Sciatic nerve (tissue), 2 donors: Measurements from ENCODE around the gene MGAT5. TPM values are rescaled to one million over a fixed set of nuclear protein-coding genes. Genes with fewer than 3 reads are reported as not detected.

Experiments
- ATAC-seq: fragments of 200-7000 bp; cut with Tn5 transposase; one replicate; pipeline ENCODE4 v1.9.1; 2020; ENCODE audit warnings: mild to moderate bottlenecking, moderate library complexity
- DNase-seq: peaks from one replicate; pipeline ENCODE4 v3.0.0-alpha.2; 2020; ENCODE audit warnings: low spot score
- intact Hi-C: fragments of 100-400 bp; cut with DNase I; formaldehyde crosslinking; loops from one replicate; pipeline ENCODE4 v1.14.2; 2022
- total RNA-seq: library from RNA; stranded (reverse); fragmentation: NEBNext Ultra II Directional; extraction: Animal tissue kit (Norgen Biotek cat#: 25700); gene quantifications from one replicate; pipeline ENCODE4 v1.2.1, GENCODE V29; 2021
- donor health status: DM: no; HTN: no; CAD: no.
- donor health status: DM: no; HTN: no; CAD: no.

Gene MGAT5
- total RNA-seq, 1 donor from 2014 or later = 49.6 TPM

GRCh38 chr2:134401081-134401497, 147.2 kb downstream of the MGAT5 start:
- ATAC-seq (peak; percentile 51), DNase-seq (peak; percentile 69)
- intact Hi-C loops = loop anchor here (10.0 kb wide), 1 partner anchor 146 kb away; the partner anchor contains the start of gene MGAT5

DNA sequence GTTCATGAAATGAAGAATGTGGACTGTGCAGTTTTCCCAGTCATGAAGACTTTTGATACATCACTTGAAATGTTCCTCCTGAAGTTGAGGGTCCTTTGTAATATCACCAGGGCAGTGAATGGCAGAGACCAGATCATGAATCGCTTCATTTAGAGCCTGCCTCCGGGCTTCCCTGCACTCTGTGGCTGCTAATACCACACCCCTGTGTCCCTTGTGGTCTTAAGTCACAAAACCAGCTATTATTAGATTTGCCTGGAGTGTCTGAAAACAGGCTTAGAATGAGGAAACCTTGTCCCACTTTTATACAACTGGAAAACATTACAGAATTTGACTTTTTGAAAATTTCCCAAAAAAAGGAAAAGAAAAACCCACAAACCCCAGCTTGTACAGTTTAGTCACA, 147.9 kb downstream of the MGAT5 start:
- intact Hi-C loops = loop anchor here (10.0 kb wide), 1 partner anchor 147 kb away; the partner anchor contains the start of gene MGAT5
- ATAC-seq (peak; percentile 92), DNase-seq (no peak)

GRCh38 chr2:134402410-134402809, 148.5 kb downstream of the MGAT5 start:
- peak; percentile 94 for ATAC-seq
- intact Hi-C loops = loop anchor here (10.0 kb wide), 1 partner anchor 148 kb away; the partner anchor contains the start of gene MGAT5
- no peak for DNase-seq

- intact Hi-C loops = loop anchor here (10.0 kb wide), 1 partner anchor 151 kb away; the partner anchor contains the start of gene MGAT5
- ATAC-seq (no peak), DNase-seq (no peak)
These were observed 151.8 kb downstream of the MGAT5 start for GRCh38 chr2:134405611-134406081.

DNA sequence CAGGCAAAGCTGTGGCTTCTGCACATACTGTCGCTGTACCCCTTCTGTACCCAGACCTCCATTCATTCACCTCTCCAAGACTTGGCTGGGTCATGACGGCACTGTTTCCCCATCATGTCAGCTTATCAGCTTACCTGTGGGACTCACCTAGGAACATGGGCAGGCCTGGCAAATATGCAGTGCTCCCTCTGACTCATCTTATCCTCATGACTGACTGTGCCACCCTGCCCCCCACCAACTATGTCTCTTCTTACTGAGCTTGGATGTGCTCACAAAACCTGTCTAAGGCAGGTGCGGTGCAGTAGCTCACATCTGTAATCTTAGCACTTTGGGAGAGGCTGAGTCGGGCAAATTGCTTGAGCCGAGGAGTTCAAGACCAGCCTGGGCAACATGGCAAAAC, 152.4 kb downstream of the MGAT5 start:
- intact Hi-C loops = loop anchor here (10.0 kb wide), 1 partner anchor 152 kb away; the partner anchor contains the start of gene MGAT5
- ATAC-seq (no peak), DNase-seq (no peak)

DNA sequence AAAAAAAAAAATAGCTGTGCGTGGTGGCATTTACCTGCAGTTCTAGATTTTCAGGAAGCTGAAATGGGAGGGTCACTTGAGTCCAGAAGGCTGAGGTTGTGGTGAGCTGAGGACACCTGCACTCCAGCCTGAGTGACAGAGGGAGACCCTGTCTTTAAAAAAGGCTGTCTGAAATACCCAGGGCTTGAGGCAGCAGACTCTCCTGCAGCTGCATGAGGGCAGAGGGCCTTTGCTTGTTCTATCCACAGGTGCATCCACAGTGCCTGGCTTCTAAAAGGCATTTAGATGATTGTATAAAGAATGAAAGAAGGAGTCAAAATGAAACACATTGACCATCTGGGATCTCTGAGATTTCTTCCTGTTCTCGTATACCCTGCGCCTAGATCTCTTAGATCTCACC, 152.9 kb downstream of the MGAT5 start:
- DNase-seq (no peak), ATAC-seq (no peak)
- intact Hi-C loops = loop anchor here (10.0 kb wide), 1 partner anchor 152 kb away; the partner anchor contains the start of gene MGAT5

DNA sequence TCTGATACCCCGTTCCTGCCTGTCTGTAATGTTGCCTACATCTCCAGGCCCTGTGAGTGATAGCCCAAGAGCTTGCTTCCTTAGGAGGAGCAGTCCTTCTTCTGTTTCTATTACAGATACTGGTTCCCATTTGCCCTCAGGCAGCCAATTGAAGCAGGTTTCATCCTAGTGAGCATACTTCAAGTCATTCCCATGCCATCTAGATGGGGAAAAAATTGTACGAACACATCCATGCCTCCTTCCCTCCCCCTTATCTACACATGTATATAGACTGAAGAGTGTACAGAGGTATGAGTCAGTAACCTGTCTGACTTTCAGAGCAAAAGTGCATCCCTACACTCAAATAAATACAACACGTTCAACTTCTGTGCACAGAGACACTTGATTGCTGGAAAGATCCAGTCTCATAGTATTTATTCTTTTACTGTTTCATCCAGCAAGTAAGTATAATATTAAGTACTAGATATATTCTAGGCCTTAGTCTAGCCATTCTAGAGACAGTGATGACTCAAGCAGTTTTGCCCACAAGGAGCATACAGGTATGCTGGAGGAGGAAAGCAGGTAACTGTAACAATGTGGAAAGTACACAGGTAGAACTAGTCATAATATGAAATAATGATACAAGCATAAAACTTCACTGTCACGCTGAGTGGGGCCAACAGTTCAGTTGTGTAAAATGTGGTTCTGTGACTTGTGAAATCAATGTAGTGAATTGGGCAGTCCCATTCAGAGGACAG, 153.4 kb downstream of the MGAT5 start:
- DNase-seq (no peak), ATAC-seq (no peak)
- intact Hi-C loops = loop anchor here (10.0 kb wide), 1 partner anchor 153 kb away; the partner anchor contains the start of gene MGAT5

- intact Hi-C loops = loop anchor here (10.0 kb wide), 1 partner anchor 154 kb away; the partner anchor contains the start of gene MGAT5
- no peak for DNase-seq
- ATAC-seq = no peak
These were observed 154.5 kb downstream of the MGAT5 start for GRCh38 chr2:134408386-134408785.

- intact Hi-C loops = loop anchor here (10.0 kb wide), 1 partner anchor 154 kb away; the partner anchor contains the start of gene MGAT5
These were observed 154.9 kb downstream of the MGAT5 start for GRCh38 chr2:134408791-134409190.

DNA sequence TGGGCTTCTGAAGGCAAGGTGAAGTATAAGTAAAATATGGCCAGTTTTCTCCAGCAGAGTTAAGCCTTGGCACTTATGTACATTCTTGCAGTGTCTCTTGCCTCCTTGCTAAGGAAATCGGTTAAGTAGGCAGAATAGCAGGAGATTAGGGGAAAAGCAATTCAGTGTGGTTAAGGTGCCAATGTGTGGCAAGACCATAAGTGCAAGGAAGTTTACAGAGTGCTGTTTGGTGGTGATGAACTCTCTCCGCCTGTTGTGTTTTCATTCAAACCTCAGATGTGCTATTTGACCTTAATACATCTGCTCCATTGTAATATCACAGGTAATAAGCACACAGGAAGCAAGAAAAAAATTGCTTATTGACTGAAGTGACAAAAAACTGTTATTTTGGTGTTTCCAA, 156.1 kb downstream of the MGAT5 start:
- DNase-seq (no peak), ATAC-seq (no peak)
- intact Hi-C loops = no loop called here

More at GRCh38 chr2:134408791-134409190, 154.9 kb downstream of the MGAT5 start:
- ATAC-seq (no peak), DNase-seq (no peak)

DNA sequence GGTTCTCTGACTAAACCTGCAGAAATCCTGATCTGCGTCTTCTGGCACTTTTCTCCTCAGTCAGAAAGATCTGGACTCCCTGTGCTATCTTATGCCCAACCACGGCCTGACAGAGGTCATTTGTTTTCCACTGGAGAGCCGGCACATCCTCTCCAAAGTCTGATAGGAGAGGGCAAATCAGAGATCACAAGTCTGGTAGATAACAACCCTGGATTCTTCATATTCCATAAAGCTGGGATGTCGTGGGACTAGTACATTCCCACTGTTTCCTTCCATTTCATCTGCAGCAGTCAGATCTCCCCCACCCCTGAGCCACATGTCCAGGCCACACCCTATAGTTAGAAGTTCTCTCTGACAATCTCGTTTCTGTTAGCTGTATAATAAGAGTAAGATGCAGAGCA, 157.0 kb downstream of the MGAT5 start:
- intact Hi-C loops = no loop called here
- ATAC-seq = no peak
- DNase-seq = no peak

DNA sequence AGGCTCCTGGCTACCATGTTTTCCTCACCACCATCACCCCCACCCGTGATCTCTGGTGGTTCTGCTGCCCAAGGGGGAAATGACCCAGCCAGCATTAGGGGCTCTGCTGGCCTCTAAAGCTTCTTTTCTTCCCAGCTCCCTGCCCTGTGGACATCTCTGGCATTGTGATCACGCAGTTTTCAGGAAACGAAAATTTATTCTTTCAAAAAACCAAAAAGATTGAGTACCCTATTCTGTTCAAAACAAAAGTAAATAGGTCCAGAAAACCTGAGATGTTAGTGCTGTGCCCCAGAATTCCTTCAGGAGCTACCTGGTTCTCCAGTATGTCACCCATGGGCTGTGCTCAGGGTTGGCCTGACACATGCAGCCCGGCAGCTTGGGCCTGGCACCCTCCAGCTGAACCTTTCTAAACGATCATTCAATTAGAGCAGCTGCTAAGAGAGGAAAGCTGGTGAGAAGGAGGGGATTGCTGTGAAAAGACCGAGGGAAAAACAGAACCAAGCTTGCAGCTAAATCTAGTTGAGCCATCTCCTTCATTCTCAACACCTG, 157.5 kb downstream of the MGAT5 start:
- DNase-seq (no peak), ATAC-seq (peak; percentile 11)
- intact Hi-C loops = no loop called here

- DNase-seq (peak; percentile 83), ATAC-seq (peak; percentile 98)
- intact Hi-C loops = no loop called here
These were observed 158.2 kb downstream of the MGAT5 start for GRCh38 chr2:134411828-134412638.

- ATAC-seq (peak; percentile 38), DNase-seq (peak; percentile 70)
- intact Hi-C loops = no loop called here
These were observed 158.7 kb downstream of the MGAT5 start for GRCh38 chr2:134412639-134412999.

GRCh38 chr2:134413430-134413829, 159.6 kb downstream of the MGAT5 start:
- ATAC-seq = no peak
- intact Hi-C loops = no loop called here
- DNase-seq = no peak

GRCh38 chr2:134413912-134414311, 160.0 kb downstream of the MGAT5 start:
- no peak for DNase-seq
- ATAC-seq = no peak
- intact Hi-C loops = no loop called here

GRCh38 chr2:134416018-134416417, 162.1 kb downstream of the MGAT5 start:
- intact Hi-C loops = no loop called here
- ATAC-seq = no peak
- DNase-seq = no peak

DNA sequence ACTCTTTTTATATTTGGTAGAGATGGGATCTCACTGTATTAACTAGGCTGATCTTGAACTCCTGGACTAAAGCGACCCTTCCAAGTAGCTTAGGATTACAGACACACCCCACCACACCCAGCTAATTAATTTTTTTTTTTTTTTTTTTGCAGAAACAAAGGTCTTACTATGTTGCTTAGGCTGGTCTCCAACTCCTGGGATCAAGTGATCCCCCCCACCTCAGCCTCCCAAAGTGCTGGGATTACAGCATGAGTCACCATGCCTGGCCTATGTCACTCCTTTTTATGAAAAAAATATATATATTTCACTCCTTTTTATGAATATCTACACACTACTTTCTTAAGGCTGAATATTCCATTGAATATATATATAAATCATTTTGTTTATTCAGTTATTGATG, 162.8 kb downstream of the MGAT5 start:
- intact Hi-C loops = no loop called here
- ATAC-seq = no peak
- no peak for DNase-seq

DNA sequence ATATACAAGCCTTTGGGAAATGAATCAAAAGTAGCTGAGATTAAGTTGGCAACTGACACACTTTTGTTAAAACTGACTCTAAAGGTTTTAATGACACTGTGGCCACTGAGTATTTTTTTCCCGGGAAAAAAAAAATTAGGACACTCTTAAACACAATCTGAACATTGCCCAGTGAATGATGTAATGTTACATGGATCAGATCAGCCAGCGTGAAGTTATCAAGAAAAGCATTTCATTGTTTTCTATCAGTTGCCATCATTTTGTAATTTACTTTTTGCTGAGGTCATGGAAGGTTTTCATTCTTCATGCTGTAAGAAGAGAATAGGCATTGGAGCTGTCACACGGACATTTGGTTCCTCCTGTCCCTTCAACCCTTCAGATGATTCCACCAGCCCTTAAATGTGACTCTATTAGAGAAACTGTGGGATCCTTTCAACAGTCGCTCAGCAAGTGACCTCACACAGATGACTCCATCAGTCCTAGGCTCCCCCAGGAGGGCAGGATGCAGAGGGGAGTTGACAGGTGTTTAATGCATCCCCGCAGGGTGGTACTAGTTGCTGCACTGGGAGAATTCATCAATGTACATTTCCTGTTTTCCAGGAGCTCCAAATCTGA, 164.2 kb downstream of the MGAT5 start:
- intact Hi-C loops = no loop called here
- DNase-seq (no peak), ATAC-seq (no peak)
